ENCODE data around the gene CLDN11. TPM values are rescaled to one million over a fixed set of nuclear protein-coding genes. Genes with fewer than 3 reads are reported as not detected.

The CLDN11 gene
- total RNA-seq, 1 donor from 2014 or later = 0.70 TPM

- H3K27ac Mint-ChIP-seq (ENCODE audit: unreplicated experiment) = no peak overlapping the region
Measured at GRCh38 chr3:170419557-170420087, 954 bp downstream of the CLDN11 start.

GRCh38 chr3:170420307-170420821 lies 1.7 kb downstream of the CLDN11 start:
- Mint-ChIP-seq H3K9me3 (ENCODE audit: unreplicated experiment) (peaks cover 11% of the 10 kb centered on the region), H3K36me3 (ENCODE audit: low read depth, unreplicated experiment) (peaks cover 28% of the 10 kb centered on the region), H3K4me3 (ENCODE audit: unreplicated experiment) (no peak overlapping the region), H3K27ac (ENCODE audit: unreplicated experiment) (no peak overlapping the region), H3K4me1 (ENCODE audit: low read depth, unreplicated experiment) (no peaks in the 10 kb centered on the region), H3K27me3 (ENCODE audit: low read depth, unreplicated experiment) (peaks cover 65% of the 10 kb centered on the region)
- H3K27me3 ChIP-seq (ENCODE audit: insufficient read depth, low read length) = no peaks in the 10 kb centered on the region
- no peak for FAIRE-seq
- H3K27ac ChIP-seq (ENCODE audit: low read depth, low read length) = no peak overlapping the region
- no peaks in the 10 kb centered on the region for H3K9me3 ChIP-seq (ENCODE audit: insufficient read depth, low read depth, low read length)
- peaks cover 10% of the 10 kb centered on the region for H3K4me1 ChIP-seq (ENCODE audit: insufficient read depth, low read length)
- H3K9ac ChIP-seq (ENCODE audit: low read length) = peak overlapping the region; percentile 70
- H3K36me3 ChIP-seq (ENCODE audit: insufficient read depth, low read length) = no peaks in the 10 kb centered on the region
- no peak for TF ChIP-seq EZH2 (IDR thresholded peaks at IDR 0.05; ENCODE audit: insufficient read depth, low read length)
- no peak for TF ChIP-seq CTCF (IDR thresholded peaks at IDR 0.05; ENCODE audit: insufficient read depth, low read depth, low read length)
- peaks cover 2% of the 10 kb centered on the region for H3K79me2 ChIP-seq (ENCODE audit: insufficient read depth, low read length)
- peak overlapping the region; percentile 70 for H3K4me3 ChIP-seq (ENCODE audit: insufficient read depth, low read depth, low read length)
- peak overlapping the region; percentile 82 for H2AFZ ChIP-seq (ENCODE audit: low read depth, low read length)
- DNase-seq (ENCODE audit: low read depth) = peak; percentile 42
- H3K4me2 ChIP-seq (ENCODE audit: low read length) = peak overlapping the region; percentile 89
- H4K20me1 ChIP-seq (ENCODE audit: insufficient read depth, low read length) = no peaks in the 10 kb centered on the region

More at GRCh38 chr3:170419557-170420087, 954 bp downstream of the CLDN11 start:
- peak overlapping the region; percentile 89 for H3K4me2 ChIP-seq (ENCODE audit: low read length)
- peak overlapping the region; percentile 70 for H3K4me3 ChIP-seq (ENCODE audit: insufficient read depth, low read depth, low read length)
- peaks cover 12% of the 10 kb centered on the region for H3K4me1 ChIP-seq (ENCODE audit: insufficient read depth, low read length)
- Mint-ChIP-seq H3K27me3 (ENCODE audit: low read depth, unreplicated experiment) (peaks cover 57% of the 10 kb centered on the region), H3K4me3 (ENCODE audit: unreplicated experiment) (no peak overlapping the region), H3K9me3 (ENCODE audit: unreplicated experiment) (peaks cover 11% of the 10 kb centered on the region), H3K36me3 (ENCODE audit: low read depth, unreplicated experiment) (peaks cover 23% of the 10 kb centered on the region), H3K4me1 (ENCODE audit: low read depth, unreplicated experiment) (peaks cover 1% of the 10 kb centered on the region)
- no peak for FAIRE-seq
- no peaks in the 10 kb centered on the region for H3K9me3 ChIP-seq (ENCODE audit: insufficient read depth, low read depth, low read length)
- H4K20me1 ChIP-seq (ENCODE audit: insufficient read depth, low read length) = no peaks in the 10 kb centered on the region
- H3K27me3 ChIP-seq (ENCODE audit: insufficient read depth, low read length) = no peaks in the 10 kb centered on the region
- H3K36me3 ChIP-seq (ENCODE audit: insufficient read depth, low read length) = no peaks in the 10 kb centered on the region
- peak overlapping the region; percentile 7 for H3K27ac ChIP-seq (ENCODE audit: low read depth, low read length)
- H3K79me2 ChIP-seq (ENCODE audit: insufficient read depth, low read length) = peaks cover 2% of the 10 kb centered on the region
- peak overlapping the region; percentile 82 for H2AFZ ChIP-seq (ENCODE audit: low read depth, low read length)
- TF ChIP-seq EZH2 (IDR thresholded peaks at IDR 0.05; ENCODE audit: insufficient read depth, low read length) = no peak
- TF ChIP-seq CTCF (IDR thresholded peaks at IDR 0.05; ENCODE audit: insufficient read depth, low read depth, low read length) = no peak
- H3K9ac ChIP-seq (ENCODE audit: low read length) = peak overlapping the region; percentile 70
- DNase-seq (ENCODE audit: low read depth) = peak; percentile 29

- Histone ChIP-seq H3K36me3 (ENCODE audit: insufficient read depth, low read length) (no peaks in the 10 kb centered on the region), H3K4me2 (ENCODE audit: low read length) (peak overlapping the region; percentile 55), H2AFZ (ENCODE audit: low read depth, low read length) (no peak overlapping the region), H3K9ac (ENCODE audit: low read length) (no peak overlapping the region), H4K20me1 (ENCODE audit: insufficient read depth, low read length) (no peaks in the 10 kb centered on the region), H3K27me3 (ENCODE audit: insufficient read depth, low read length) (no peaks in the 10 kb centered on the region), H3K79me2 (ENCODE audit: insufficient read depth, low read length) (peaks cover 2% of the 10 kb centered on the region), H3K4me1 (ENCODE audit: insufficient read depth, low read length) (peaks cover 16% of the 10 kb centered on the region), H3K4me3 (ENCODE audit: insufficient read depth, low read depth, low read length) (peak overlapping the region; percentile 29), H3K27ac (ENCODE audit: low read depth, low read length) (no peak overlapping the region), H3K9me3 (ENCODE audit: insufficient read depth, low read depth, low read length) (no peaks in the 10 kb centered on the region)
- no peak overlapping the region for H3K4me3 Mint-ChIP-seq (ENCODE audit: unreplicated experiment)
- peaks cover 35% of the 10 kb centered on the region for H3K36me3 Mint-ChIP-seq (ENCODE audit: low read depth, unreplicated experiment)
- no peak overlapping the region for H3K27ac Mint-ChIP-seq (ENCODE audit: unreplicated experiment)
- no peaks in the 10 kb centered on the region for H3K4me1 Mint-ChIP-seq (ENCODE audit: low read depth, unreplicated experiment)
- TF ChIP-seq CTCF (IDR thresholded peaks at IDR 0.05; ENCODE audit: insufficient read depth, low read depth, low read length) (no peak), EZH2 (IDR thresholded peaks at IDR 0.05; ENCODE audit: insufficient read depth, low read length) (no peak)
- no peak for FAIRE-seq
- peak; percentile 30 for DNase-seq (ENCODE audit: low read depth)
- H3K27me3 Mint-ChIP-seq (ENCODE audit: low read depth, unreplicated experiment) = peaks cover 70% of the 10 kb centered on the region
- H3K9me3 Mint-ChIP-seq (ENCODE audit: unreplicated experiment) = peaks cover 11% of the 10 kb centered on the region
Measured at GRCh38 chr3:170421111-170421641, 2.5 kb downstream of the CLDN11 start.
